Kidney epithelial cell (primary cell): Measurements from ENCODE around the gene ARHGEF12. TPM values are rescaled to one million over a fixed set of nuclear protein-coding genes. Genes with fewer than 3 reads are reported as not detected.

Experiments used
- DNase-seq: peaks from one replicate; pipeline ENCODE4 v3.0.0-alpha.2; 2010; ENCODE audit warnings: low read depth
- H3K27me3 ChIP-seq: 2 replicates; pipeline ENCODE4 v1.6.0; 2011; ENCODE audit warnings: low read length; ENCODE audit not compliant: control insufficient read depth, insufficient read depth
- H3K36me3 ChIP-seq: 2 replicates; pipeline ENCODE4 v1.5.1; 2011; ENCODE audit warnings: low read length; ENCODE audit not compliant: control insufficient read depth, insufficient read depth
- H3K4me3 ChIP-seq: 2 replicates; pipeline ENCODE4 v1.5.1; 2011; ENCODE audit warnings: low read depth, mild to moderate bottlenecking, control low read depth, low read length
- CTCF ChIP-seq: IDR thresholded peaks from 2 replicates; pipeline ENCODE4 v1.5.1; 2011; ENCODE audit warnings: mild to moderate bottlenecking, moderate library complexity, low read length, control low read depth, inconsistent platforms; ENCODE audit not compliant: insufficient read depth, poor library complexity, severe bottlenecking
- total RNA-seq: library from RNA; depleted of rRNA; stranded (reverse); fragments of >200 nt; gene quantifications from 2 replicates; pipeline ENCODE4 v1.2.3, GENCODE V29; 2015

The ARHGEF12 gene
- total RNA-seq, 1 donor from 2014 or later = 54.7 TPM

- Histone ChIP-seq H3K4me3 (no peak overlapping the region), H3K36me3 (no peaks in the 10 kb centered on the region), H3K27me3 (no peaks in the 10 kb centered on the region)
- DNase-seq = no peak
- TF ChIP-seq CTCF = peak; percentile 70
Observed at GRCh38 chr11:120303004-120303637, 33.1 kb upstream of the ARHGEF12 start.

GRCh38 chr11:120304526-120304925 lies 31.7 kb upstream of the ARHGEF12 start:
- DNase-seq = no peak
- TF ChIP-seq CTCF = no peak
- H3K27me3 ChIP-seq = no peaks in the 10 kb centered on the region
- no peaks in the 10 kb centered on the region for H3K36me3 ChIP-seq
- H3K4me3 ChIP-seq = no peak overlapping the region

GRCh38 chr11:120305286-120305685 lies 30.9 kb upstream of the ARHGEF12 start:
- no peak for TF ChIP-seq CTCF
- Histone ChIP-seq H3K27me3 (no peaks in the 10 kb centered on the region), H3K36me3 (no peaks in the 10 kb centered on the region), H3K4me3 (no peak overlapping the region)
- no peak for DNase-seq

GRCh38 chr11:120306519-120307242 lies 29.5 kb upstream of the ARHGEF12 start:
- no peak for DNase-seq
- no peaks in the 10 kb centered on the region for H3K36me3 ChIP-seq
- H3K27me3 ChIP-seq = no peaks in the 10 kb centered on the region
- peak; percentile 63 for TF ChIP-seq CTCF
- no peak overlapping the region for H3K4me3 ChIP-seq

GRCh38 chr11:120307476-120307875 lies 28.7 kb upstream of the ARHGEF12 start:
- H3K27me3 ChIP-seq = no peaks in the 10 kb centered on the region
- no peak for DNase-seq
- no peaks in the 10 kb centered on the region for H3K36me3 ChIP-seq
- no peak for TF ChIP-seq CTCF
- no peak overlapping the region for H3K4me3 ChIP-seq

- no peak for DNase-seq
- no peaks in the 10 kb centered on the region for H3K27me3 ChIP-seq
- no peak overlapping the region for H3K4me3 ChIP-seq
- no peaks in the 10 kb centered on the region for H3K36me3 ChIP-seq
- no peak for TF ChIP-seq CTCF
Observed at GRCh38 chr11:120308081-120308480, 28.1 kb upstream of the ARHGEF12 start.
